HCT116 (cell line): ENCODE data around the gene NEMP2. TPM values are rescaled to one million over a fixed set of nuclear protein-coding genes. Genes with fewer than 3 reads are reported as not detected.

Experiments
- ATAC-seq: fragments of 200-7000 bp; cut with Tn5 transposase; 2 replicates; pipeline ENCODE4 v1.9.1; 2020; ENCODE audit warnings: mild to moderate bottlenecking, moderate library complexity
- BruUV-seq: library from RNA; stranded (reverse); fragments of 400-500 nt; replicated peaks from 2 replicates; lab custom pipeline; 2021; lab: Mats Ljungman, UMichigan
- CTCF ChIA-PET: fragments of 300-600 bp; sonication (Branson Sonifier 250); formaldehyde crosslinking; loops from one replicate; lab custom pipeline; 2021; ENCODE audit warnings: antibody characterized with exemption; lab: Charles Lee
- POLR2A ChIA-PET: fragments of 300-600, 350-600 bp; sonication (Branson Sonifier 250); formaldehyde crosslinking; loops from one replicate; lab custom pipeline; 2021; ENCODE audit warnings: antibody characterized with exemption; lab: Charles Lee
- RAD21 ChIA-PET, 2 experiments: fragments of 300-600 bp; sonication (Branson Sonifier 250); formaldehyde crosslinking; loops; one replicate each; lab custom pipeline; 2023; ENCODE audit warnings: low total read pairs in 2 of 2; ENCODE audit not compliant: uncharacterized antibody in 2 of 2, unreplicated experiment in 2 of 2, low non-redundant PET in 1 of 2; lab: Charles Lee
- DNase-seq: peaks from one replicate; pipeline ENCODE4 v3.0.0-alpha.2; 2010; ENCODE audit warnings: low read depth, low spot score
- H2AFZ ChIP-seq: fragments of 200-600 bp; shearing (Covaris generic), sonication (generic); 2 replicates; pipeline ENCODE4 v1.6.1; 2017; ENCODE audit warnings: low read depth, mixed run types, mixed read lengths, antibody characterized with exemption, low read length; ENCODE audit not compliant: poor library complexity, severe bottlenecking
- H3K27ac ChIP-seq: 2 replicates; pipeline ENCODE4 v1.5.1; 2012; ENCODE audit warnings: low read depth, low read length
- H3K27me3 ChIP-seq: fragments of 200-600 bp; sonication (generic); 2 replicates; pipeline ENCODE4 v1.6.1; 2016; ENCODE audit warnings: mixed run types, low read length, mixed read lengths; ENCODE audit not compliant: insufficient read depth
- H3K36me3 ChIP-seq, 2 experiments: fragments of 200-500 bp in 1 of 2; fragments of 200-600 bp in 1 of 2; sonication (Bioruptor generic) in 1 of 2; sonication (generic) in 1 of 2; 2 replicates each; pipeline versions ENCODE4 v1.5.1 to v1.6.1; 2014 to 2016; ENCODE audit warnings: low read length in 2 of 2, inconsistent platforms in 1 of 2, mixed read lengths in 1 of 2, mixed run types in 1 of 2; ENCODE audit not compliant: insufficient read depth in 2 of 2, control insufficient read depth in 1 of 2
- H3K4me1 ChIP-seq, 2 experiments: fragments of 200-600 bp in 1 of 2; sonication (generic) in 1 of 2; 2 replicates each; pipeline versions ENCODE4 v1.5.1 to v1.6.1; 2012 to 2017; ENCODE audit warnings: low read length in 2 of 2, inconsistent platforms in 1 of 2, mild to moderate bottlenecking in 1 of 2, mixed read lengths in 1 of 2, mixed run types in 1 of 2, moderate library complexity in 1 of 2; ENCODE audit not compliant: insufficient read depth in 2 of 2, control insufficient read depth in 1 of 2
- H3K4me2 ChIP-seq: fragments of 200-600 bp; sonication (generic); 2 replicates; pipeline ENCODE4 v1.6.1; 2017; ENCODE audit warnings: mixed run types, low read length, mixed read lengths
- H3K4me3 ChIP-seq, 2 experiments: fragments of 200-600 bp in 1 of 2; sonication (generic) in 1 of 2; replicated peaks in 1 of 2; 2 replicates each; pipeline ENCODE4 v1.5.1; 2011 to 2016; ENCODE audit warnings: low read length in 2 of 2, control low read depth in 1 of 2, low read depth in 1 of 2, mild to moderate bottlenecking in 1 of 2, mixed read lengths in 1 of 2, mixed run types in 1 of 2
- H3K79me2 ChIP-seq: fragments of 200-600 bp; sonication (generic); 2 replicates; pipeline ENCODE4 v1.6.1; 2017; ENCODE audit warnings: mild to moderate bottlenecking, mixed run types, low read length, moderate library complexity, mixed read lengths; ENCODE audit not compliant: insufficient read depth
- H3K9ac ChIP-seq: fragments of 200-600 bp; sonication (generic); 2 replicates; pipeline ENCODE4 v1.6.1; 2016; ENCODE audit warnings: low read length, mixed read lengths
- H3K9me2 ChIP-seq: fragments of 200-600 bp; sonication (generic), shearing (Covaris generic); 2 replicates; pipeline ENCODE4 v1.6.1; 2017; ENCODE audit warnings: mixed run types, mild to moderate bottlenecking, moderate library complexity; ENCODE audit not compliant: insufficient read depth
- H3K9me3 ChIP-seq, 2 experiments: fragments of 200-500 bp in 1 of 2; fragments of 200-600 bp in 1 of 2; sonication (Bioruptor generic) in 1 of 2; sonication (generic) in 1 of 2; 2 replicates each; pipeline ENCODE4 v1.6.1; 2014 to 2017; ENCODE audit warnings: low read length in 2 of 2, mixed read lengths in 2 of 2, inconsistent platforms in 1 of 2, low read depth in 1 of 2, mild to moderate bottlenecking in 1 of 2, mixed run types in 1 of 2, moderate library complexity in 1 of 2; ENCODE audit not compliant: control insufficient read depth in 1 of 2, insufficient read depth in 1 of 2
- H4K20me1 ChIP-seq: fragments of 200-600 bp; sonication (generic), shearing (Covaris generic); 2 replicates; pipeline ENCODE4 v1.6.1; 2017; ENCODE audit warnings: mixed run types, mild to moderate bottlenecking, moderate library complexity; ENCODE audit not compliant: insufficient read depth
- CBX3 ChIP-seq: IDR thresholded peaks from 2 replicates; pipeline ENCODE4 v1.6.1; 2012; ENCODE audit warnings: low read depth
- CEBPB ChIP-seq: IDR thresholded peaks from 2 replicates; pipeline ENCODE4 v1.6.1; 2012; ENCODE audit warnings: low read depth
- CTCF ChIP-seq, 3 experiments: fragments of 200-600 bp in 1 of 3; sonication (generic) in 1 of 3; IDR thresholded peaks in 2 of 3; conservative IDR thresholded peaks in 1 of 3; 2 replicates each; pipeline ENCODE4 v1.5.1; 2012 to 2017; ENCODE audit warnings: low read depth in 2 of 3, low read length in 2 of 3, antibody characterized with exemption in 1 of 3, borderline replicate concordance in 1 of 3, control low read depth in 1 of 3, mild to moderate bottlenecking in 1 of 3, mixed read lengths in 1 of 3, mixed run types in 1 of 3, moderate library complexity in 1 of 3; ENCODE audit not compliant: insufficient read depth in 1 of 3
- EGR1 ChIP-seq: IDR thresholded peaks from 2 replicates; pipeline ENCODE4 v1.6.1; 2012; ENCODE audit warnings: low read depth
- EZH2 ChIP-seq: fragments of 200-600 bp; sonication (generic); IDR thresholded peaks from 2 replicates; pipeline ENCODE4 v1.6.1; 2017; ENCODE audit warnings: antibody characterized with exemption, mixed run types
- EZH2phosphoT487 ChIP-seq: fragments of 200-600 bp; IDR thresholded peaks from 2 replicates; pipeline ENCODE4 v1.6.1; 2018; ENCODE audit warnings: antibody characterized with exemption, borderline replicate concordance
- FOSL1 ChIP-seq: IDR thresholded peaks from 2 replicates; pipeline ENCODE4 v1.6.1; 2012; ENCODE audit warnings: low read depth
- MAX ChIP-seq: IDR thresholded peaks from 2 replicates; pipeline ENCODE4 v1.6.1; 2012
- POLR2A ChIP-seq: IDR thresholded peaks from 2 replicates; pipeline ENCODE4 v1.7.0; 2011; ENCODE audit warnings: borderline replicate concordance; ENCODE audit not compliant: insufficient read depth, insufficient read length; ENCODE audit errors: extremely low read depth
- POLR2AphosphoS5 ChIP-seq: IDR thresholded peaks from 2 replicates; pipeline ENCODE4 v1.6.1; 2011; ENCODE audit warnings: mild to moderate bottlenecking, low read depth, low read length, moderate library complexity
- RAD21 ChIP-seq: IDR thresholded peaks from 2 replicates; pipeline ENCODE4 v1.6.1; 2012; ENCODE audit warnings: low read depth, mild to moderate bottlenecking
- REST ChIP-seq: IDR thresholded peaks from 2 replicates; pipeline ENCODE4 v1.6.1; 2012; ENCODE audit warnings: low read depth
- SIN3A ChIP-seq: IDR thresholded peaks from 2 replicates; pipeline ENCODE4 v1.6.1; 2012; ENCODE audit warnings: low read depth
- SP1 ChIP-seq: IDR thresholded peaks from 2 replicates; pipeline ENCODE4 v1.6.1; 2012; ENCODE audit warnings: low read depth
- SRF ChIP-seq: IDR thresholded peaks from 2 replicates; pipeline ENCODE4 v1.6.1; 2012; ENCODE audit warnings: low read depth
- YY1 ChIP-seq: IDR thresholded peaks from 2 replicates; pipeline ENCODE4 v1.6.1; 2011; ENCODE audit warnings: low read length, low read depth, moderate library complexity, mild to moderate bottlenecking; ENCODE audit not compliant: insufficient replicate concordance; ENCODE audit errors: extremely low read depth
- ZBTB33 ChIP-seq: IDR thresholded peaks from 2 replicates; pipeline ENCODE4 v1.6.1; 2011; ENCODE audit warnings: mild to moderate bottlenecking, low read length, moderate library complexity; ENCODE audit not compliant: insufficient replicate concordance; ENCODE audit errors: extremely low read depth
- ZFX ChIP-seq: fragments of 450-650 bp; IDR thresholded peaks from 2 replicates; pipeline ENCODE4 v1.6.1; 2017
- ZNF274 ChIP-seq: fragments of 200-500 bp; sonication (Bioruptor generic); IDR thresholded peaks from 2 replicates; pipeline ENCODE4 v1.6.1; 2014; ENCODE audit warnings: mild to moderate bottlenecking, low read depth, low read length, inconsistent platforms
- intact Hi-C: fragments of 100-400 bp; cut with micrococcal nuclease; formaldehyde crosslinking; loops from 2 replicates; pipeline ENCODE4 v1.10.0; 2022
- total RNA-seq: library from RNA; stranded (reverse); gene quantifications from one replicate; pipeline ENCODE4 v1.2.1, GENCODE V29; 2021; ENCODE audit not compliant: unreplicated experiment

Gene NEMP2
- total RNA-seq, 1 experiment from 2014 or later = 8.6 TPM

- Histone ChIP-seq H3K9ac (no peak overlapping the region), H3K79me2 (peaks cover 7% of the 10 kb centered on the region; the same call in 1 of the 2 replicates), H3K4me1 (peaks cover 8 to 40% of the 10 kb centered on the region in 2 experiments; a peak in 3 of 4 replicates), H3K9me2 (no peaks in the 10 kb centered on the region), H3K27me3 (no peaks in the 10 kb centered on the region)
- no peak for DNase-seq
- TF ChIP-seq EGR1 (no peak), MAX (no peak), POLR2A (no peak), SRF (no peak), REST (no peak), SIN3A (no peak), ZBTB33 (no peak), CTCF (IDR thresholded peaks at IDR 0.05 in 2 of 3, conservative IDR thresholded peaks at IDR 0.05 in 1 of 3; ENCODE audit: borderline replicate concordance in 1 of 3, insufficient read depth in 1 of 3, low read depth in 2 of 3, low read length in 2 of 3) (no peak), CBX3 (no peak), EZH2phosphoT487 (no peak), EZH2 (no peak), ZNF274 (no peak), YY1 (no peak), POLR2AphosphoS5 (no peak), FOSL1 (no peak), SP1 (no peak), CEBPB (no peak), ZFX (no peak), RAD21 (no peak)
- TF ChIP-seq, all 23 proteins: peak for 0
- no peaks in the 10 kb centered on the region for H4K20me1 ChIP-seq
- H3K4me2 ChIP-seq = no peak overlapping the region
- BruUV-seq = no TSS peak
- intact Hi-C loops = loop anchor here (5.0 kb wide), 1 partner anchor 310 kb away; no protein-coding TSS in a partner anchor
- RAD21 ChIA-PET = no interaction called here
- H3K4me3 ChIP-seq = no peak overlapping the region
- H3K27ac ChIP-seq = no peak overlapping the region
- ATAC-seq = no peak
- H3K9me3 ChIP-seq = peaks cover 0 to 8% of the 10 kb centered on the region in 2 experiments; a peak in 1 of 4 replicates
- CTCF ChIA-PET = no interaction called here
- POLR2A ChIA-PET = no interaction called here
- H3K36me3 ChIP-seq = peaks cover 0 to 5% of the 10 kb centered on the region in 2 experiments; a peak in 1 of 4 replicates
- no peak overlapping the region for H2AFZ ChIP-seq
Observed at GRCh38 chr2:190532581-190532980, 1.9 kb downstream of the NEMP2 start.
